Stimulated activated naive CD8-positive, alpha-beta T cell treated with anti-CD3 and anti-CD28 coated beads, Interleukin-15, amount 100 ng/mL, for 72 hours (primary cell): Measurements from ENCODE around the gene GTF3C2.

Source experiments
- ATAC-seq: fragments of 150-1000 bp; cut with Tn5 transposase; 2 replicates; pipeline ENCODE4 v1.10.0; 2021; ENCODE audit warnings: mild to moderate bottlenecking, moderate library complexity
- DNase-seq, 2 donors: peaks; one replicate each; pipeline ENCODE4 v3.0.0; 2021 to 2022
- H3K27ac Mint-ChIP-seq, 2 donors: one replicate each; pipeline ENCODE4 v1.8.0; 2022; ENCODE audit warnings: mild to moderate bottlenecking in 2 of 2, mixed read lengths in 2 of 2, moderate library complexity in 2 of 2
- H3K27me3 Mint-ChIP-seq: one replicate; pipeline ENCODE4 v1.8.0; 2022; ENCODE audit warnings: mixed read lengths
- H3K4me1 Mint-ChIP-seq: one replicate; pipeline ENCODE4 v1.8.0; 2022; ENCODE audit warnings: mild to moderate bottlenecking, mixed read lengths
- H3K4me3 Mint-ChIP-seq, 2 donors: one replicate each; pipeline ENCODE4 v1.8.0; 2022; ENCODE audit warnings: mild to moderate bottlenecking in 2 of 2, mixed read lengths in 2 of 2, moderate library complexity in 1 of 2
- H3K9me3 Mint-ChIP-seq, 2 donors: one replicate each; pipeline ENCODE4 v1.8.0; 2022; ENCODE audit warnings: mixed read lengths in 2 of 2

The GTF3C2 gene

GRCh38 chr2:27278010-27278409 lies 78.6 kb downstream of the GTF3C2 start:
- Mint-ChIP-seq H3K4me3 (no peak overlapping the region), H3K4me1 (no peaks in the 10 kb centered on the region), H3K27me3 (peaks cover 50% of the 10 kb centered on the region)

More at GRCh38 chr2:27278010-27278409, 78.6 kb downstream of the GTF3C2 start:
- no peak overlapping the region for H3K27ac Mint-ChIP-seq
- no peak for ATAC-seq
- no peaks in the 10 kb centered on the region for H3K9me3 Mint-ChIP-seq
- DNase-seq = no peak
